ENCODE data around the gene CYB5B. TPM values are rescaled to one million over a fixed set of nuclear protein-coding genes. Genes with fewer than 3 reads are reported as not detected.

CYB5B gene
- total and polyA plus RNA-seq, 2 donors (not counting 3 experiments of a cell fraction or from before 2014, with no cell fraction given): 175 to 176 TPM

DNA sequence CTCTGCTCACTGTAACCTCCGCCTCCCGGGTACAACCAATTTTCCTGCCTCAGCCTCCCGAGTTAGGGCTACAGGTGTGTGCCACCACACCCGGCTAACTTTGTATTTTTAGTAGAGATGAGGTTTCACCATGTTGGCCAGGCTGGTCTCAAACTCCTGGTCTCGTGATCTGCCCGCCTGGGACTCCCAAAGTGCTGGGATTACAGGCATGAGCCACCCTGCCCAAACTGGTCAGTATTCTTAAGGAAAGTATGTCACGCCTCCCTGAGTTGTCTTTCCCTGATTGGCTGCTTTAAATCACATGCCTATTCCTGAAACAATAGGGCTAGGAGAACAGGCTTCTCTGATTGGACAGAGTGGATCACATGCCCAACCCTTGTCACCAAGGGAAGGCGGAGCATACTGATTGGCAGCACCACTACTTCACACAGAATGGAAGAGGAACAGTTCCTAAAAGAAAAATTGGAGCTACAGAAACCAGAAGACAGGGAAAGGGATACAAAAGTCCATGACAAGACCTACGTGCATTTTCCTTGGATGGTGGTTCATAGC, 17.6 kb upstream of the CYB5B start:
- FAIRE-seq (no peak), DNase-seq (ENCODE audit: low read depth, low spot score) (no peak)
- H3K9me1 ChIP-seq (replicated peaks; ENCODE audit: control insufficient read depth, extremely low read depth, insufficient read depth, low read length): no peaks in the 10 kb centered on the region
- BruUV-seq (replicated peaks): no TSS peak
- dilution Hi-C loops (cut with MboI; ENCODE audit: extremely low pct_ligation_motif_present, low sequenced_read_pairs): no loop called here
- ChIA-PET CTCF (interaction anchor here (4.7 kb wide), 1 partner anchor 9 kb away, joined by 24 read pairs; no protein-coding TSS in a partner anchor), POLR2A (no interaction called here)
- no peak overlapping the region for H3K9ac ChIP-seq (replicated peaks; ENCODE audit: extremely low read depth, insufficient read depth, low read length)
- H3K4me1 ChIP-seq (ENCODE audit: control insufficient read depth, extremely low read depth, insufficient read depth, low read length): peaks cover 39% of the 10 kb centered on the region
- no peaks in the 10 kb centered on the region for H3K27me3 ChIP-seq (ENCODE audit: control insufficient read depth in 2 of 2, insufficient read depth in 2 of 2, low read length in 2 of 2)
- no peak overlapping the region for H3K27ac ChIP-seq (ENCODE audit: insufficient read depth, low read depth, low read length)
- H2AFZ ChIP-seq (ENCODE audit: low read depth, low read length): no peak overlapping the region
- no peaks in the 10 kb centered on the region for H3K36me3 ChIP-seq (ENCODE audit: control insufficient read depth in 2 of 2, extremely low read depth in 1 of 2, insufficient read depth in 2 of 2, low read length in 2 of 2)
- H4K20me1 ChIP-seq (replicated peaks; ENCODE audit: control insufficient read depth, extremely low read depth, insufficient read depth, low read length): no peaks in the 10 kb centered on the region
- TF ChIP-seq, protein P1, sequence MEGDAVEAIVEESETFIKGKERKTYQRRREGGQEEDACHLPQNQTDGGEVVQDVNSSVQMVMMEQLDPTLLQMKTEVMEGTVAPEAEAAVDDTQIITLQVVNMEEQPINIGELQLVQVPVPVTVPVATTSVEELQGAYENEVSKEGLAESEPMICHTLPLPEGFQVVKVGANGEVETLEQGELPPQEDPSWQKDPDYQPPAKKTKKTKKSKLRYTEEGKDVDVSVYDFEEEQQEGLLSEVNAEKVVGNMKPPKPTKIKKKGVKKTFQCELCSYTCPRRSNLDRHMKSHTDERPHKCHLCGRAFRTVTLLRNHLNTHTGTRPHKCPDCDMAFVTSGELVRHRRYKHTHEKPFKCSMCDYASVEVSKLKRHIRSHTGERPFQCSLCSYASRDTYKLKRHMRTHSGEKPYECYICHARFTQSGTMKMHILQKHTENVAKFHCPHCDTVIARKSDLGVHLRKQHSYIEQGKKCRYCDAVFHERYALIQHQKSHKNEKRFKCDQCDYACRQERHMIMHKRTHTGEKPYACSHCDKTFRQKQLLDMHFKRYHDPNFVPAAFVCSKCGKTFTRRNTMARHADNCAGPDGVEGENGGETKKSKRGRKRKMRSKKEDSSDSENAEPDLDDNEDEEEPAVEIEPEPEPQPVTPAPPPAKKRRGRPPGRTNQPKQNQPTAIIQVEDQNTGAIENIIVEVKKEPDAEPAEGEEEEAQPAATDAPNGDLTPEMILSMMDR (IDR thresholded peaks at IDR 0.05; ENCODE audit: extremely low read depth in 1 of 2, insufficient read depth in 1 of 2, low read depth in 1 of 2, low read length in 2 of 2): no peak
- TF ChIP-seq FOS (IDR thresholded peaks at IDR 0.05; ENCODE audit: borderline replicate concordance, insufficient read depth, low read length) (no peak), JUN (IDR thresholded peaks at IDR 0.05; ENCODE audit: borderline replicate concordance, insufficient read depth, insufficient read length, low read depth) (no peak), POLR2AphosphoS5 (IDR thresholded peaks at IDR 0.05; ENCODE audit: insufficient read depth, low read depth, low read length) (no peak), MYC (IDR thresholded peaks at IDR 0.05; ENCODE audit: low read depth, low read length) (no peak), EZH2 (IDR thresholded peaks at IDR 0.05; ENCODE audit: borderline replicate concordance, low read depth, low read length, severe bottlenecking) (no peak), GATA2 (IDR thresholded peaks at IDR 0.05; ENCODE audit: insufficient read depth, insufficient read length, low read depth, low read length) (no peak), POLR2A (IDR thresholded peaks at IDR 0.05; ENCODE audit: low read depth, low read length) (no peak)
- TF ChIP-seq, protein P2, sequence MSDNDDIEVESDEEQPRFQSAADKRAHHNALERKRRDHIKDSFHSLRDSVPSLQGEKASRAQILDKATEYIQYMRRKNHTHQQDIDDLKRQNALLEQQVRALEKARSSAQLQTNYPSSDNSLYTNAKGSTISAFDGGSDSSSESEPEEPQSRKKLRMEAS (IDR thresholded peaks at IDR 0.05; ENCODE audit: insufficient read depth, insufficient read length): no peak
- intact Hi-C loops (cut with micrococcal nuclease): no loop called here
- H3K9me3 ChIP-seq (replicated peaks; ENCODE audit: control insufficient read depth, insufficient read depth, low read length): no peaks in the 10 kb centered on the region
- H3K79me2 ChIP-seq (ENCODE audit: control insufficient read depth, insufficient read depth, low read length): no peaks in the 10 kb centered on the region
- H3K4me2 ChIP-seq (ENCODE audit: insufficient read depth, low read length): no peak overlapping the region
- no peak overlapping the region for H3K4me3 ChIP-seq (replicated peaks in 1 of 3; ENCODE audit: insufficient read depth in 1 of 3, low read depth in 1 of 3, low read length in 3 of 3)

Data from endothelial cell of umbilical vein (primary cell).